Uterus (tissue), 4 donors: ENCODE data around the gene MGRN1. TPM values are rescaled to one million over a fixed set of nuclear protein-coding genes. Genes with fewer than 3 reads are reported as not detected.

Source experiments
- DNase-seq, 2 donors: peaks; one replicate each; pipeline ENCODE4 v3.0.0-alpha.2; 2019 to 2020
- H3K27ac ChIP-seq, 2 donors: fragments of 200-600 bp; sonication (generic); 1 replicate in 1 of 2; 2 replicates in 1 of 2; pipeline ENCODE4 v1.5.1; 2016 to 2018
- H3K27me3 ChIP-seq, 2 donors: fragments of 200-600 bp; sonication (generic); one replicate each; pipeline ENCODE4 v1.5.1; 2018 to 2019; ENCODE audit warnings: control low read depth in 1 of 2
- H3K36me3 ChIP-seq, 2 donors: fragments of 200-600 bp; sonication (generic); one replicate each; pipeline ENCODE4 v1.5.1; 2019; ENCODE audit warnings: control low read depth in 1 of 2
- H3K4me1 ChIP-seq, 2 donors: fragments of 200-600 bp; sonication (generic); one replicate each; pipeline ENCODE4 v1.5.1; 2018 to 2019; ENCODE audit warnings: control low read depth in 1 of 2
- H3K4me3 ChIP-seq, 2 donors: fragments of 200-600 bp; sonication (generic); 1 replicate in 1 of 2; 2 replicates in 1 of 2; pipeline ENCODE4 v1.5.1; 2018 to 2019; ENCODE audit warnings: mild to moderate bottlenecking in 1 of 2
- H3K9me3 ChIP-seq, 2 donors: fragments of 200-600 bp; sonication (generic); one replicate each; pipeline ENCODE4 v1.5.1; 2019; ENCODE audit warnings: control low read depth in 1 of 2
- POLR2A ChIP-seq, 2 donors: fragments of 450-650 bp; IDR thresholded peaks; one replicate each; pipeline ENCODE4 v1.6.1; 2016; ENCODE audit warnings: antibody characterized with exemption in 2 of 2, mild to moderate bottlenecking in 1 of 2, moderate library complexity in 1 of 2
- intact Hi-C: fragments of 100-400 bp; cut with DNase I; formaldehyde crosslinking; loops from one replicate; pipeline ENCODE4 v1.15.1; 2023; ENCODE audit warnings: low total_unique reads
- total RNA-seq, 4 donors: library from RNA; depleted of rRNA in 3 of 4; stranded (reverse); fragments of >200 nt in 3 of 4; gene quantifications; one replicate each; pipeline versions ENCODE4 v1.1.0 to v1.2.4, GENCODE V29; 2014 to 2023
- TF ChIP-seq, protein P1 (sequence below), 4 experiments: fragments of 200-600 bp in 2 of 4; fragments of 450-650 bp in 2 of 4; sonication (generic) in 2 of 4; IDR thresholded peaks; one replicate each; pipeline ENCODE4 v1.5.1; 2016 to 2019; ENCODE audit warnings: antibody characterized with exemption in 4 of 4, mild to moderate bottlenecking in 2 of 4, moderate library complexity in 1 of 4
- donor health status: DM: yes; HTN: yes; CAD: no.

The MGRN1 gene
- total RNA-seq, 4 donors from 2014 or later, result 19.0 to 107 (median 68.6) TPM

DNA sequence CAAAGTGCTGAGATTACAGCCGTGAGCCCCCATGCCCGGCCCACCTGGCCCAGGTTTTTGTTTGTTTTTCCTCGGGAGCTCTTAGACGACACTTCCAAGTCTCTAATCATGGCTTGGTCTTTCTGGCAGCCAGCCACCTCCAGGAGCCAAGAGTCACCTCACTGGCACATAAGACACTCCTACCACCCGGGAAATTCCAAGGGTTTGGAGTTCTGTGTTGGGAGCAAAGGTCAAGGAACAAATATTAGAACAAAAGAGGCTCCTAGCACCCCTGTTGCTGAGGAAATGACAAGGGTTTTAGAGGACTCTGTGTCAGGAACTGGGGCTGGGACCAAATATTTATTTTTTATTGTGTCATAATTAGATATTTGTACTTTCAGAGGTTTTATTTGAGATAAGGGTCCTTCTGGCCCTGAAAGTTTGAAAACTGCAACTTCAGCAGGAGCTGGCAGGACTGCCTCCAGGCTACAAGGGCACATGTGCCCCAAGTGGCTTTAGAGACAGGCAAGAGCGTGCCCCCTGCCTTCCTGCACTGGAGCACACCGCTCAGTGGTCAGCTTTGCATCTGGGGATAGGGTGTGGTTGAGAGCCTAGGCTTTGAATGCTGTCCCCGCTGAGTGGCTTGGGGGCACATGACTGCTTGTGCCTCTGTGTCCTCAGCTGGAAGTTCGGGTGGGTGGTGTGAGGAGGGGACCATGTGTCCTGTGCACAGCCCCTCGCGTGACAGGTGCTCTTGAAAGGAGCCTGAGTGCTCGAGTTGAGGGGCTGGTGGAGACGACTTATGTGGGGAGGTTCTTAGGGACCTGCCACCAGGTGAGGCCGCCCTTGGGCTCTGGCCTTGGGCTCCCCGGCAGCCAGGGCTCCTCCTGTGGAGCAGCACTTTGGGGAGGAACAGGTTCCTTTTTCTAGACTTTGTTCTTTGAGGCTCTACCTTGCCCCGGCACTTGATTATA, 29.7 kb downstream of the MGRN1 start:
- TF ChIP-seq, protein P1, sequence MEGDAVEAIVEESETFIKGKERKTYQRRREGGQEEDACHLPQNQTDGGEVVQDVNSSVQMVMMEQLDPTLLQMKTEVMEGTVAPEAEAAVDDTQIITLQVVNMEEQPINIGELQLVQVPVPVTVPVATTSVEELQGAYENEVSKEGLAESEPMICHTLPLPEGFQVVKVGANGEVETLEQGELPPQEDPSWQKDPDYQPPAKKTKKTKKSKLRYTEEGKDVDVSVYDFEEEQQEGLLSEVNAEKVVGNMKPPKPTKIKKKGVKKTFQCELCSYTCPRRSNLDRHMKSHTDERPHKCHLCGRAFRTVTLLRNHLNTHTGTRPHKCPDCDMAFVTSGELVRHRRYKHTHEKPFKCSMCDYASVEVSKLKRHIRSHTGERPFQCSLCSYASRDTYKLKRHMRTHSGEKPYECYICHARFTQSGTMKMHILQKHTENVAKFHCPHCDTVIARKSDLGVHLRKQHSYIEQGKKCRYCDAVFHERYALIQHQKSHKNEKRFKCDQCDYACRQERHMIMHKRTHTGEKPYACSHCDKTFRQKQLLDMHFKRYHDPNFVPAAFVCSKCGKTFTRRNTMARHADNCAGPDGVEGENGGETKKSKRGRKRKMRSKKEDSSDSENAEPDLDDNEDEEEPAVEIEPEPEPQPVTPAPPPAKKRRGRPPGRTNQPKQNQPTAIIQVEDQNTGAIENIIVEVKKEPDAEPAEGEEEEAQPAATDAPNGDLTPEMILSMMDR (IDR thresholded peaks at IDR 0.05), result no peak
- no peak for TF ChIP-seq POLR2A (IDR thresholded peaks at IDR 0.05)
- Histone ChIP-seq H3K27me3 (no peaks in the 10 kb centered on the region), H3K4me3 (no peak overlapping the region), H3K4me1 (peaks cover 0 to 1% of the 10 kb centered on the region in 2 donors), H3K9me3 (no peaks in the 10 kb centered on the region), H3K36me3 (no peaks in the 10 kb centered on the region), H3K27ac (no peak overlapping the region)
- no peak for DNase-seq
- intact Hi-C loops, result no loop called here

DNA sequence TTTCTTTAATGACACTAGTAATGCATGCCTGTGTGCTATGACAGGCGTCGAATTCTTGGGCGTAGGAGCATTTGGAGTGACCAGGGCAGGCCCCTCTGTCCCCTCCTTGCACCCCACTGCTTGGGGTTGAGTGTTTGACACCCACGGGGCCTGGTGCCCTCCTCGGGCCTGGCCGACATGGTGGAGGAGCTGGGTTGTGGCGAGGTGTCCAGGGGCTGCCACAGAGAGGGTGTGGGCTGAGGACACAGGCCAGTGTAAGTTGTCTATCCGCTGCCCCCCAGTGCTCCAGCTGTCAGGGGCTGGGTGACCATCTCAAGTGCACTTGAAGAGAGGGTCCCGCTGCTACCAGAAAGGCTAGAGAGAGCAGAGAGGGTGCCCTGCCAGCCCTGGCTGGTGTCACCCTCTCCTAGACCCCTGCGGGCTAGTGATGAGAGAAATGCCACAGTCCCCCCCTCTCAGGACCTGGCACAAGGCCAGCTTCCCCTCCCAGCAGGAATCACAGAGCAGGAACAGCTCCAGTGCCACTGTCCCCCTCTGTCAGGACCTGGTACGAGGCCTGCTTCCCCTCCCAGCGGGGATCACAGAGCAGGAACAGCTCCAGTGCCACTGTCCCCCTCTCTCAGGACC, 30.5 kb downstream of the MGRN1 start:
- H3K36me3 ChIP-seq, result no peaks in the 10 kb centered on the region
- no peak overlapping the region for H3K4me3 ChIP-seq
- no peak for TF ChIP-seq POLR2A (IDR thresholded peaks at IDR 0.05)
- TF ChIP-seq, protein P1 (IDR thresholded peaks at IDR 0.05), result no peak
- no peaks in the 10 kb centered on the region for H3K9me3 ChIP-seq
- intact Hi-C loops, result no loop called here
- H3K4me1 ChIP-seq, result peaks cover 0 to 9% of the 10 kb centered on the region in 2 donors
- H3K27me3 ChIP-seq, result no peaks in the 10 kb centered on the region
- no peak for DNase-seq
- H3K27ac ChIP-seq, result no peak overlapping the region

DNA sequence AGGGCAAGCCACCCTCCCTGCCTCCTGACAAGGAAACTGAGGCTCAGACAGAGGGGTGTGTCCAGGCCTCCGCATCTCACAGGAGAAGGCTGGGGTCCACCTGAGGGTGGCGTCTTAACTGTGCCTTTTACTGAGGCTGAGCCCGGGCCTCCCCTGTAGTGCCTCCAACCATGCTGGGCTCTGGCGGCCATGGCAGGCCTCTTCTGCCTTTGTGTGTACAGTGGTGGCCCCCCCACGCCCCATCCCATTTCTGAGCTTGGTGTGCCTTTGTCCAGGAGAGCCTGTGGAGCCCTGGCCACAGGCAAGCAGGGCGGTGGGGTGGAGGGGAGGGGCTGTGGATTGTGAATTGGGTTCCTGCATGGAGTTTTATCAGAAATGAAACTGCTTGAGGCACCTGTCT, 31.2 kb downstream of the MGRN1 start:
- intact Hi-C loops, result no loop called here
- no peaks in the 10 kb centered on the region for H3K27me3 ChIP-seq
- H3K9me3 ChIP-seq, result no peaks in the 10 kb centered on the region
- TF ChIP-seq POLR2A (IDR thresholded peaks at IDR 0.05), result no peak
- TF ChIP-seq, protein P1 (IDR thresholded peaks at IDR 0.05), result no peak
- H3K4me1 ChIP-seq, result peaks cover 0 to 12% of the 10 kb centered on the region in 2 donors
- H3K27ac ChIP-seq, result no peak overlapping the region
- no peaks in the 10 kb centered on the region for H3K36me3 ChIP-seq
- DNase-seq, result no peak
- H3K4me3 ChIP-seq, result no peak overlapping the region

DNA sequence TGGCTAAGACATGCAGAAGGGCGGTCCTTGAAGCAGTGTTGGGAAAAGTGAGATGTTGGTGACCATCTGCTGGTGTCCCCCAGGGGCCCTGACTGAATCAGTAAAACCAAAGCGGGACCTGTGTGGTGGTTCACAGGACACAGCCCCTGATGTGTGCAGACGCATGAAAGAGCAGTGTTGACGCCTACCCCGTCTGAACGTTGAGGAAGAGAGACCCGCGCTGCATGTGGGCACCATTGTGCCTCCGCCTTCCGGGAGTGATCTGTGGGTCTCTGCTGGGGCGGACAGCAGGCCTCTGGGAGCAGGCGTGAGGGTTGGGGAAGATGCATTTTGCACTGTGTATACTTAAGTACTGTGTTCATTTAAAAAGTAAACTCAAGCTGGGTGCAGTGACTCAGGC, 31.6 kb downstream of the MGRN1 start:
- H3K9me3 ChIP-seq, result no peaks in the 10 kb centered on the region
- H3K27ac ChIP-seq, result no peak overlapping the region
- no peaks in the 10 kb centered on the region for H3K36me3 ChIP-seq
- H3K27me3 ChIP-seq, result no peaks in the 10 kb centered on the region
- H3K4me1 ChIP-seq, result peaks cover 0 to 12% of the 10 kb centered on the region in 2 donors
- intact Hi-C loops, result no loop called here
- no peak for DNase-seq
- no peak for TF ChIP-seq POLR2A (IDR thresholded peaks at IDR 0.05)
- TF ChIP-seq, protein P1 (IDR thresholded peaks at IDR 0.05), result no peak
- no peak overlapping the region for H3K4me3 ChIP-seq
